Neural cell (in vitro differentiated cells): ENCODE results near the gene ST8SIA4. TPM values are rescaled to one million over a fixed set of nuclear protein-coding genes. Genes with fewer than 3 reads are reported as not detected.

Experiments
- H2AFZ ChIP-seq: fragments of 200-600, 300-800 bp; sonication (generic), shearing (Covaris generic); 2 replicates; pipeline ENCODE4 v1.6.0; 2014; ENCODE audit warnings: low read depth, mild to moderate bottlenecking, antibody characterized with exemption, low read length, moderate library complexity
- H3F3A ChIP-seq: fragments of 200-600 bp; shearing (Covaris generic); 2 replicates; pipeline ENCODE4 v1.6.1; 2016; ENCODE audit warnings: mild to moderate bottlenecking, moderate library complexity, mixed read lengths, antibody characterized with exemption, low read length; ENCODE audit not compliant: insufficient read depth, poor library complexity, severe bottlenecking
- H3K27ac ChIP-seq: fragments of 200-600, 300-800 bp; sonication (generic), shearing (Covaris generic); 2 replicates; pipeline ENCODE4 v1.5.1; 2014; ENCODE audit warnings: mild to moderate bottlenecking, low read length, moderate library complexity
- H3K27me3 ChIP-seq: fragments of 300-800, 200-600 bp; sonication (generic), shearing (Covaris generic); 2 replicates; pipeline ENCODE4 v1.6.0; 2014; ENCODE audit warnings: mild to moderate bottlenecking, low read depth, low read length, moderate library complexity; ENCODE audit not compliant: insufficient read depth
- H3K36me3 ChIP-seq: fragments of 300-800, 200-600 bp; sonication (generic), shearing (Covaris generic); 2 replicates; pipeline ENCODE4 v1.5.1; 2014; ENCODE audit warnings: mild to moderate bottlenecking, antibody characterized with exemption, low read length, moderate library complexity; ENCODE audit not compliant: insufficient read depth
- H3K4me2 ChIP-seq: fragments of 300-800, 200-600 bp; sonication (generic), shearing (Covaris generic); 2 replicates; pipeline ENCODE4 v1.6.0; 2014; ENCODE audit warnings: mild to moderate bottlenecking, low read length
- H3K4me3 ChIP-seq: fragments of 300-800, 200-600 bp; sonication (generic), shearing (Covaris generic); 2 replicates; pipeline ENCODE4 v1.5.1; 2014; ENCODE audit warnings: mild to moderate bottlenecking, low read length, moderate library complexity
- H3K79me2 ChIP-seq: fragments of 200-600 bp; shearing (Covaris generic); replicated peaks from 2 replicates; pipeline ENCODE4 v1.6.0; 2014; ENCODE audit warnings: mild to moderate bottlenecking, low read length, moderate library complexity; ENCODE audit not compliant: insufficient read depth
- H3K9ac ChIP-seq: fragments of 300-800, 200-600 bp; sonication (generic), shearing (Covaris generic); 2 replicates; pipeline ENCODE4 v1.6.1; 2016; ENCODE audit warnings: mild to moderate bottlenecking, low read length, mixed read lengths
- H3K9me2 ChIP-seq: fragments of 200-600 bp; shearing (Covaris generic); 2 replicates; pipeline ENCODE4 v1.6.1; 2016; ENCODE audit warnings: mild to moderate bottlenecking, low read length, mixed read lengths; ENCODE audit not compliant: insufficient read depth
- H3K9me3 ChIP-seq: fragments of 200-600, 300-800 bp; sonication (generic), shearing (Covaris generic); 2 replicates; pipeline ENCODE4 v1.6.1; 2016; ENCODE audit warnings: mild to moderate bottlenecking, mixed run types, low read length, moderate library complexity, mixed read lengths
- H4K20me1 ChIP-seq: fragments of 200-600 bp; shearing (Covaris generic); 2 replicates; pipeline ENCODE4 v1.6.1; 2016; ENCODE audit warnings: mild to moderate bottlenecking, mixed run types; ENCODE audit not compliant: insufficient read depth
- EP300 ChIP-seq: fragments of 450-650 bp; conservative IDR thresholded peaks from 2 replicates; pipeline ENCODE4 v1.6.1; 2014; ENCODE audit warnings: antibody characterized with exemption, mild to moderate bottlenecking, moderate library complexity; ENCODE audit not compliant: poor library complexity, severe bottlenecking
- EZH2 ChIP-seq: fragments of 200-600, 300-800 bp; shearing (Covaris generic), sonication (generic); IDR thresholded peaks from 2 replicates; pipeline ENCODE4 v1.6.1; 2014; ENCODE audit warnings: antibody characterized with exemption, low read length, borderline replicate concordance, mild to moderate bottlenecking; ENCODE audit not compliant: insufficient read depth, poor library complexity, severe bottlenecking
- MXI1 ChIP-seq: fragments of 450-650 bp; conservative IDR thresholded peaks from 2 replicates; pipeline ENCODE4 v1.6.1; 2014; ENCODE audit warnings: antibody characterized with exemption, mild to moderate bottlenecking; ENCODE audit not compliant: poor library complexity, severe bottlenecking
- POLR2AphosphoS5 ChIP-seq: IDR thresholded peaks from 2 replicates; pipeline ENCODE4 v1.6.1; 2012
- RAD21 ChIP-seq: fragments of 450-650 bp; conservative IDR thresholded peaks from 2 replicates; pipeline ENCODE4 v1.6.1; 2014; ENCODE audit warnings: antibody characterized with exemption, mild to moderate bottlenecking, moderate library complexity
- REST ChIP-seq: IDR thresholded peaks from 2 replicates; pipeline ENCODE4 v1.6.1; 2012; ENCODE audit warnings: borderline replicate concordance
- SMC3 ChIP-seq: fragments of 450-650 bp; conservative IDR thresholded peaks from 2 replicates; pipeline ENCODE4 v1.6.1; 2014; ENCODE audit warnings: antibody characterized with exemption, mild to moderate bottlenecking, moderate library complexity; ENCODE audit not compliant: poor library complexity
- TAF1 ChIP-seq: IDR thresholded peaks from 2 replicates; pipeline ENCODE4 v1.6.1; 2012; ENCODE audit warnings: low read depth
- polyA plus RNA-seq: library from polyadenylated mRNA; depleted of rRNA; stranded (reverse); fragments of >200 nt; gene quantifications from 2 replicates; pipeline ENCODE4 v1.2.3, GENCODE V29; 2014
- TF ChIP-seq, protein P1 (sequence below): fragments of 450-650 bp; IDR thresholded peaks from 2 replicates; pipeline ENCODE4 v1.5.1; 2014; ENCODE audit warnings: antibody characterized with exemption, mild to moderate bottlenecking, moderate library complexity; ENCODE audit not compliant: poor library complexity, severe bottlenecking

ST8SIA4 gene
- polyA plus RNA-seq, 1 donor from 2014 or later = 15.6 TPM

- Histone ChIP-seq H3K27me3 (no peaks in the 10 kb centered on the region), H3K27ac (no peak overlapping the region), H3K4me2 (no peak overlapping the region), H3K4me3 (no peak overlapping the region), H3K9me2 (no peaks in the 10 kb centered on the region), H3F3A (no peaks in the 10 kb centered on the region), H4K20me1 (no peaks in the 10 kb centered on the region), H3K9ac (no peak overlapping the region), H3K9me3 (no peaks in the 10 kb centered on the region), H3K36me3 (no peaks in the 10 kb centered on the region), H2AFZ (no peak overlapping the region), H3K79me2 (no peaks in the 10 kb centered on the region)
- TF ChIP-seq, protein P1, sequence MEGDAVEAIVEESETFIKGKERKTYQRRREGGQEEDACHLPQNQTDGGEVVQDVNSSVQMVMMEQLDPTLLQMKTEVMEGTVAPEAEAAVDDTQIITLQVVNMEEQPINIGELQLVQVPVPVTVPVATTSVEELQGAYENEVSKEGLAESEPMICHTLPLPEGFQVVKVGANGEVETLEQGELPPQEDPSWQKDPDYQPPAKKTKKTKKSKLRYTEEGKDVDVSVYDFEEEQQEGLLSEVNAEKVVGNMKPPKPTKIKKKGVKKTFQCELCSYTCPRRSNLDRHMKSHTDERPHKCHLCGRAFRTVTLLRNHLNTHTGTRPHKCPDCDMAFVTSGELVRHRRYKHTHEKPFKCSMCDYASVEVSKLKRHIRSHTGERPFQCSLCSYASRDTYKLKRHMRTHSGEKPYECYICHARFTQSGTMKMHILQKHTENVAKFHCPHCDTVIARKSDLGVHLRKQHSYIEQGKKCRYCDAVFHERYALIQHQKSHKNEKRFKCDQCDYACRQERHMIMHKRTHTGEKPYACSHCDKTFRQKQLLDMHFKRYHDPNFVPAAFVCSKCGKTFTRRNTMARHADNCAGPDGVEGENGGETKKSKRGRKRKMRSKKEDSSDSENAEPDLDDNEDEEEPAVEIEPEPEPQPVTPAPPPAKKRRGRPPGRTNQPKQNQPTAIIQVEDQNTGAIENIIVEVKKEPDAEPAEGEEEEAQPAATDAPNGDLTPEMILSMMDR = no peak
- no peak for TF ChIP-seq REST
- TF ChIP-seq SMC3 = no peak
- TF ChIP-seq MXI1 = no peak
- TF ChIP-seq EZH2 = no peak
- TF ChIP-seq POLR2AphosphoS5 = no peak
Observed at GRCh38 chr5:100832252-100833230, 70.5 kb downstream of the ST8SIA4 start.

DNA sequence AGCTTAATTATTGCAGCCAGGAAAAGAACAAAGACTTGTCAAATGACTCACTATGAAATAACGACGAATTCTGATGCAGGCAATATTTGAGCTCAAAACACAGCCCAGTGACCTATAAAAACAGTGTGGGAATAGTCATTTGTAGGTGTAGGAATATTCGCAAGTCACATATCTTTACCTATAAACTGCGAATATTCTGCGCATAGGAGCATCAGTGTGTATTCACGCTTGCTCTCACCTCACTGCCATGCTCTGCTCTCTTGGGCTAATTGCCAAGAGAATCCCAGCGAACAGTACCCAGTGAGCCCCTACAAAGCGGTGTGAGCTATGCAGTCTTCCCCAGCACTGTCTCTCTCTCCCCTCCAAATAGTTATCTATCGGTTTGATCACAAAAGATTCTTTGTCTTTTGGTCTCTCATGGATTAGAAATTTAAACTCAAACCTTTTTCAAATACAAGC lies 74.2 kb downstream of the ST8SIA4 start:
- Histone ChIP-seq H2AFZ (no peak overlapping the region), H3K79me2 (no peaks in the 10 kb centered on the region), H3K27ac (no peak overlapping the region), H3K27me3 (no peaks in the 10 kb centered on the region), H3K36me3 (no peaks in the 10 kb centered on the region), H3K4me3 (no peak overlapping the region), H3K9me3 (no peaks in the 10 kb centered on the region), H3F3A (no peaks in the 10 kb centered on the region), H3K9me2 (no peaks in the 10 kb centered on the region), H3K9ac (no peak overlapping the region), H3K4me2 (no peak overlapping the region), H4K20me1 (no peaks in the 10 kb centered on the region)
- TF ChIP-seq POLR2AphosphoS5 (no peak), TAF1 (no peak), MXI1 (no peak), EP300 (no peak), EZH2 (no peak), SMC3 (no peak), REST (no peak), RAD21 (no peak)
- TF ChIP-seq, protein P1 = no peak
